H1 (cell line): ENCODE results near the gene CRYBA4.

Experiments
- BACH1 ChIP-seq: IDR thresholded peaks from 2 replicates; pipeline ENCODE4 v1.6.1; 2012; ENCODE audit warnings: low read length, improper control_type of control experiment
- CHD2 ChIP-seq: IDR thresholded peaks from 2 replicates; pipeline ENCODE4 v1.6.1; 2012; ENCODE audit warnings: low read length, improper control_type of control experiment
- CTCF ChIP-seq, 3 experiments: IDR thresholded peaks; 1 replicate in 2 of 3; 2 replicates in 1 of 3; pipeline versions ENCODE4 v1.5.1 to v1.6.1; 2011; ENCODE audit warnings: low read length in 3 of 3, mild to moderate bottlenecking in 3 of 3, inconsistent platforms in 2 of 3, low read depth in 1 of 3, moderate library complexity in 1 of 3; ENCODE audit not compliant: insufficient read depth in 1 of 3; ENCODE audit errors: control extremely low read depth in 1 of 3
- EZH2 ChIP-seq: fragments of 200-600 bp; sonication (generic); IDR thresholded peaks from 2 replicates; pipeline ENCODE4 v1.7.1; 2012; ENCODE audit warnings: low read depth, mild to moderate bottlenecking, moderate library complexity, low read length, inconsistent platforms; ENCODE audit not compliant: severe bottlenecking
- GTF2F1 ChIP-seq: IDR thresholded peaks from 2 replicates; pipeline ENCODE4 v1.6.1; 2012; ENCODE audit warnings: low read depth, low read length, improper control_type of control experiment, borderline replicate concordance
- JUN ChIP-seq: IDR thresholded peaks from 2 replicates; pipeline ENCODE4 v1.6.1; 2011; ENCODE audit warnings: low read depth, mild to moderate bottlenecking, improper control_type of control experiment, low read length
- POLR2A ChIP-seq, 2 experiments: IDR thresholded peaks; 1 replicate in 1 of 2; 2 replicates in 1 of 2; pipeline ENCODE4 v1.6.1; 2011; ENCODE audit warnings: low read depth in 2 of 2, low read length in 2 of 2, mild to moderate bottlenecking in 2 of 2; ENCODE audit errors: control extremely low read depth in 1 of 2
- POLR2AphosphoS5 ChIP-seq: IDR thresholded peaks from 2 replicates; pipeline ENCODE4 v1.6.1; 2011; ENCODE audit warnings: low read depth, low read length
- SUZ12 ChIP-seq: fragments of 200-600 bp; sonication (generic); IDR thresholded peaks from 2 replicates; pipeline ENCODE4 v1.6.1; 2012; ENCODE audit warnings: mild to moderate bottlenecking, inconsistent platforms, low read length, moderate library complexity, mixed read lengths
- TCF12 ChIP-seq: IDR thresholded peaks from 2 replicates; pipeline ENCODE4 v1.6.1; 2011; ENCODE audit warnings: low read depth, mild to moderate bottlenecking, low read length

- TF ChIP-seq GTF2F1 (no peak), POLR2AphosphoS5 (no peak), CHD2 (no peak), BACH1 (no peak), EZH2 (no peak), SUZ12 (no peak), POLR2A (IDR thresholded peaks at IDR 0.05; ENCODE audit: control extremely low read depth in 1 of 2, low read depth in 2 of 2, low read length in 2 of 2) (peak in 1 of 2 experiments; percentile 53; a peak in 2 of 3 replicates), JUN (no peak), CTCF (IDR thresholded peaks at IDR 0.05; ENCODE audit: control extremely low read depth in 1 of 3, insufficient read depth in 1 of 3, low read depth in 1 of 3, low read length in 3 of 3) (no peak), TCF12 (no peak)
These were observed 54.0 kb downstream of the CRYBA4 start for GRCh38 chr22:26675687-26676268.
